IMR-90 (cell line): ENCODE measurements around the gene ISG15.

Experiments used
- NFE2L2 ChIP-seq: fragments of 150-350 bp; IDR thresholded peaks from 2 replicates; pipeline ENCODE4 v1.6.1; 2016; ENCODE audit warnings: low read depth, mild to moderate bottlenecking, low read length
- TF ChIP-seq, protein P1 (sequence below): conservative IDR thresholded peaks from 2 replicates; pipeline ENCODE4 v1.5.1; 2012; ENCODE audit warnings: mild to moderate bottlenecking, low read depth, low read length, improper control_type of control experiment

DNA sequence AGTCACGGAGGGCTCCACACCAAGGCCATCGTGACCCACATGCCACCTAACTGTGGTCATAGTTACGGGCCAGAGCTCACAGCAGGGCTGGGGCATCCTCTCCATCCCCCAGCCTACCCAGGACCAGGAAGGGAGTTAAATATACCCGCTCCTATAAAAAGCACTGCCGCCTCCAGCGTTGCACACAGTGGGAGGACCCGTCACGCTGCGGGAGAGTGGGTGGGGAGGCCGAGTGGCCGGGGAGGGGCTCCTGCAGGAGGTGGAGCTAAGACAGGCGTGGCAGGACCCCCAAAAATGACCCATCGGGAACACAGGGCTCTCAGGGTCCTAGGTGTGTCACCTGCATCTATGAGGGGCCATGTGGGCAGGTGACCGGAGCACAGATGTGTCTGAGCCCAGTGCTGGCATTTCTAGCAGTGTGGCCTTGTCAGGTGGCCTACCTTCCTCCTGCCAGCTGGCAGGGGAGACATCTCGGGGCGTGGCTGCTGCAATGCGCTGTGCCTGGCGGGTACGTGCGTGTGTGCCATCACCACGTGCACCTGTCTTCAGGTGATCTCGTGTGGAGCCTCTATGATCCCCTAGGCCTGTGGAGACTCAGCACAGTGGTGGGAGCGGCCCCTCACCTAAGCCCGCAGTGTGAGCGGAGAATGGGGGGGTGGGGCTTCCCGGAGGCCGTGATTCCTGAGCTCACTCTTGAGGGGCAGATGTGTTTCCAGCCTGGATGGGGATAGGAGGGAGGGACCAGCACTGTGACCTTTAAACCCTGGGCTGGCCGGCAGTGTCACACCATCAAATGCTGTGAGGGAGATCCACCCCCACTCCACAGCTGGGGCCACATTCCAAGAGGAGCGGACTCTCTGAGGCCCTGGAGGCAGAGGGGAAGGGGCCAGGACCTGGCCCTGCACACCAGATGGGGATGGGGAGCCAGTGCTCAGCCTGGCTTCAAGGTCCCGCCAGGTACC is 24.4 kb downstream of the ISG15 start:
- no peak for TF ChIP-seq NFE2L2
- TF ChIP-seq, protein P1, sequence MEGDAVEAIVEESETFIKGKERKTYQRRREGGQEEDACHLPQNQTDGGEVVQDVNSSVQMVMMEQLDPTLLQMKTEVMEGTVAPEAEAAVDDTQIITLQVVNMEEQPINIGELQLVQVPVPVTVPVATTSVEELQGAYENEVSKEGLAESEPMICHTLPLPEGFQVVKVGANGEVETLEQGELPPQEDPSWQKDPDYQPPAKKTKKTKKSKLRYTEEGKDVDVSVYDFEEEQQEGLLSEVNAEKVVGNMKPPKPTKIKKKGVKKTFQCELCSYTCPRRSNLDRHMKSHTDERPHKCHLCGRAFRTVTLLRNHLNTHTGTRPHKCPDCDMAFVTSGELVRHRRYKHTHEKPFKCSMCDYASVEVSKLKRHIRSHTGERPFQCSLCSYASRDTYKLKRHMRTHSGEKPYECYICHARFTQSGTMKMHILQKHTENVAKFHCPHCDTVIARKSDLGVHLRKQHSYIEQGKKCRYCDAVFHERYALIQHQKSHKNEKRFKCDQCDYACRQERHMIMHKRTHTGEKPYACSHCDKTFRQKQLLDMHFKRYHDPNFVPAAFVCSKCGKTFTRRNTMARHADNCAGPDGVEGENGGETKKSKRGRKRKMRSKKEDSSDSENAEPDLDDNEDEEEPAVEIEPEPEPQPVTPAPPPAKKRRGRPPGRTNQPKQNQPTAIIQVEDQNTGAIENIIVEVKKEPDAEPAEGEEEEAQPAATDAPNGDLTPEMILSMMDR = no peak
